Suppressor macrophage treated with lipopolysaccharide for 1 hour (primary cell): ENCODE measurements around the gene SLC22A12.

Experiments used
- DNase-seq, 3 donors: peaks; one replicate each; pipeline ENCODE4 v3.0.0-alpha.2; 2020 to 2022

The SLC22A12 gene

GRCh38 chr11:64629103-64629502 lies 38.1 kb downstream of the SLC22A12 start:
- DNase-seq = no peak

DNA sequence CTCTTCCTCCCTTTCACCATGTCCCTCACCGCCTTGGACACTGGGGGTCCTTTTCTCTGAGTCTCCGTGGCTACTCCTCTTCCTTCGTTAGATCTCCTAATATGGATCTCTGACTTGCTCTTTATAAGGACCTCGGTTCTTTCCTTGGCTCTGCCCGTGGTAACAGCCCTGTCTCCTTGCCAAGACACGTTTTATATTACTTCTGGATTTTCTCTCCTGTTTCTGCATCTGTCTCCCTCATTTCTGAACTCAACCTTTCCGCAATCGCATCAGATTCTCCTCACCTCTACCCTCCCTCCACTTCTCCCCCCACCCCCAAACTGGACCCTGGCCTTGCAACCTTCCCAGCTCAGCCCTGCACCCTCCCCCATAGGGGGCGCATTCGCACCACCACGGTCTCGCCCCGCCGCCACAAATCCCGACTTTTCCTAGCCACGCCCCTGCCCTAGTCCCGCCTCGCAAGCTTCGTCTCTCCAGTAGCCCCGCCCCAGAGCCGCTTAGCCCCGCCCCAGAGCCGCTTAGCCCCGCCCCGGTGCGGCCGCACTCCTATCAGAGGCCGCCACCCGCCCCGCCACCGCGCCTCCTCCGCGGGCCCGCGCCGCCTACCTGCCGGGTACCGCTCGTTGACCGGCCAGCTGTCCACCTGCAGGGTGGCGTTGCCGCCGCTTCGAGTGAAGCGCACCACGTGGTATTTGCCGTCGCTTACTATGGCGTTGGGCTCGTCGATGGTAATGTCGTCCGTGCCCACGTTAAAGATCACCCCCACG lies 39.0 kb downstream of the SLC22A12 start:
- no peak for DNase-seq

GRCh38 chr11:64631675-64632074 lies 40.7 kb downstream of the SLC22A12 start:
- DNase-seq = no peak

- DNase-seq = no peak
Measured at GRCh38 chr11:64632237-64632636, 41.2 kb downstream of the SLC22A12 start.

DNA sequence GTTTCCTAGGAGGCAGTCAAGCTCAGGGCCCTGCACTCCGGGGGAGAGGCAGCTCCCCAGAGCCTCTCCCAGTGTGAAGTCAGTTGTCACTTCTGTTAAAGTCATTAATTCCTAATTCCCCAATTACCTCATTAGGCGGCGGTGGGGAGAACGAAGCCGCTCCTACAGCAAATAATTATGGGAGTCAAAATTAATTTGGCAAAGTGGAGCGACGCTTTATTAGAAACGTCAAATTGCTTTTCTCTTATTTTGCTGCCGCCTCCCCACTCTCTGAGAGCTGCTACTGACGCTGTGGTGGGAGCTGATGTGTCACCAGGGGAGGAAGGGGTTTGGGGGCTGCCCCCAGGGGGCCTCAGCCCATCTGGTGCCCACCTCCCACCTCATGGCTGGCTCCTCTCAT lies 41.6 kb downstream of the SLC22A12 start:
- DNase-seq = no peak

GRCh38 chr11:64633555-64634159 lies 42.6 kb downstream of the SLC22A12 start:
- no peak for DNase-seq

GRCh38 chr11:64637334-64638017 lies 46.5 kb downstream of the SLC22A12 start:
- no peak for DNase-seq

DNA sequence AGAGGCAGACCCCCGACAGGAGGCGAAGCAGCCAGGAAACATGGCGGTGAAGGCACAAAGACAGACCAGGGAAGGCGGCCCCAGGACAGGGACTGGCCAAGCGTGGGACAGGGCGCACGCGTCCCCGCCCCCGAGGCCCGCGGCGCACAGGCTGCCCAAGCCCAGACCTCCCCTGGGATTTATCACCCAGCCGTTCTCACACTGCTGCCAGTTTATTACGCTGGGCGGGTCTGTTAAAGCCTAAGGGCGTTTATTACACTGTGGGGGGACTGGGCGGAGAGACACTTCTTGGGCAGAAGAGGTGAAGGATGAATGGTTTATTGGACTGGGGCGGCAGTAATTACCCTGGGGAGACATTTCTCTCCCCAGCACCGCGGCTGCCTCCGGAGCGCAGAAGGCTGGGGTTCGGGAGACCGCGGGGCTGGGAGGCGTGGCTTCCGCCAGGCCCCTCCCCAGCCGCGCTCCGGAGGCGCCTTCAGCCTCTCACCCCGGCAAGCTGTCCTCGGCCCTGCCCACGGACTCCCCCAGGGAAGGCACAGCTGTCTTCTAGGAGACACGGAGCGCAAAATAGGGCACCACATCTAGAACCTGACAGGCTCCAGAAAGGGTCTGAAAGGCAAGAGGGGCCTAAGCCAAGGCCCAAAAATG lies 47.1 kb downstream of the SLC22A12 start:
- DNase-seq = no peak

- no peak for DNase-seq
Measured at GRCh38 chr11:64638829-64639228, 47.8 kb downstream of the SLC22A12 start.

DNA sequence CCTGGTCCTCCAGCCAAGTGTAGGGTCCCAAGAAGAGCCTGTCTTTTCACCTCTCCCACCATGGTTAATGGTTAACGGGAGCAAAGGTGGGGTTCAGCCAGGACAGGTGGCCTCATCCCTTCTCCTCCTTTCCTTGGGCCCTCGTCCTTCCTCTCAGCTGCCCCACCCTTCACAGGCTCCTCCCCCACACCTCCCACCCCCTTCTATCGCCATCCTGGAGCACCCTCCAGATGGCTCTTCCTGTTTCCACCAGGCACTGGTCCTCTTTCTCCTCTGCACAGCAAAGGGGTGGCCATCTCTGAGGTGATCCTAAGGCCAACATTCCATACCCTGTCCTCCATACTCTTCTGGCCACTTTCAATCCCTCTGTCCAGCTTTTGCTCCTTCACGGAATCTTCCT lies 48.9 kb downstream of the SLC22A12 start:
- DNase-seq = no peak

DNA sequence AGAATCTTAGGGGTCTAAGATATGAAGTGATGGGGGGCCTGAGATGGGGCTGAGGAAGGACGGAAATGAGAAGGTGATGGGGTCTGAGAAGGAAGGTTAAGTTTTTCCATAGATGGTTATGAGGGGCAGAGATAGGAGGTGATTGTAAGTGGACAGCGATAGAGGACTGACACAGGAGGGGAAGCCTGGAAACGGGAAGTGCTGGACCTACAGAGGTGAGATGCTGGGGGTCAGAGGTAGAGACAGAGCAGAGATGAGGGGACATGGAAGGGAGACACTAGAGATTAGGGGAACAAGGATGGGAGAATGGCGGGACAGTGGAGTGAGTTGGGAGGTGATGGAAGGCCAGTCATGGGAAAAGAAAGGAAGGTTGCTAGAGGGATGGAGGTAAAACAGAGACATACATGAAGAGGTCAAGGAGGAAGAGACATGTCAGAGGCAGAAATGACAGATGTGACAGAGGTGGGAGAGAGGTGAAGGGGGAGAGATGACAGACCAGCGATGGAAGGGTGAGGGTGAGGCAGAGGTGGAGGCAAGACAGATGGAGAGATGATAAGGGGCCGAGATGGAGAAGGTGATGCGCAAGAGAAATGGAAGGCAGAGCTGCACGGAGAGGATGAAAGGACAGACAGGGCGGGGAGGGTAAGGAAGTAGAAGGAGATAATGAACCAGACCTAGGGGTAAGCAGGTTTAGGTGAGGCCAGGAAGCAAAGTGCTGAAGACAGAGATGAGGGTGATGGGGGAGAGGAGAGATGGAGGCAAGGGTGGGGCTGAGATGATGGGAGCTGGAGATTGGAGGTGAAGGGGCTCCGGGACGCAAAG lies 50.8 kb downstream of the SLC22A12 start:
- no peak for DNase-seq

- no peak for DNase-seq
Measured at GRCh38 chr11:64642418-64642735, 51.4 kb downstream of the SLC22A12 start.

GRCh38 chr11:64642871-64643255 lies 51.8 kb downstream of the SLC22A12 start:
- DNase-seq = no peak

GRCh38 chr11:64643256-64643881 lies 52.3 kb downstream of the SLC22A12 start:
- no peak for DNase-seq

DNA sequence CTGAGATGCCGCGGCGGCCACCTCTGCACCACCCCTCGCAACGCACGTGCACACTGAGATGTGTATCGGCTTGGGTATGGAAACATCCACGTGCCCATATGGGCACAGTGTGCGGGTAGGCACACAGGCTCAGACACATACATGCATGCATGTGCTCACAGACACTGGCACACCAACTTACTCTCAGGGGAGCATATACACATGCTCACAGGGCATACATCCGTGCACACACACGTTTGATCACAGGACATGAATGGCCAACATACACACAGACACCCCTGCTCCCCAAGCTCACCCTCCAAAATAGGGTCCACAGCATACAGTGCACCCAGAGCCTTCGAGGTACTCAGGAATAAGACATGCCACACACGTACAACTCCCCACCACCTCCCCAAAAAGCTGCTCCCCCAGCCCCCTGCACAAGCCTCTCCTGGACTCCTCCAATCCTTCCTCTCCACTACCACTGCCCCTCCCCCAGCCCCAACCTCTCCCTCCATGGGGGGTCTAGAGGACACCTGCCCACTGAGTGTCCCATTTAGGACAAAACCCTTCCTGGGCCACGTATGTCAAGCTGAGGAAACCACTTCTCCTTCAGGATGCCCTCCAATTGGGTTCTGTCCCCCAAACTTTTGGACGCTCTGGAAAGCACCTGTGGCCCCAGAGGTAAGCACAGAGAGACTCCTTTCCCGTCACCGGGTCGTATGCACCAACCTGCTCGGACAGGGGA lies 53.1 kb downstream of the SLC22A12 start:
- no peak for DNase-seq

DNA sequence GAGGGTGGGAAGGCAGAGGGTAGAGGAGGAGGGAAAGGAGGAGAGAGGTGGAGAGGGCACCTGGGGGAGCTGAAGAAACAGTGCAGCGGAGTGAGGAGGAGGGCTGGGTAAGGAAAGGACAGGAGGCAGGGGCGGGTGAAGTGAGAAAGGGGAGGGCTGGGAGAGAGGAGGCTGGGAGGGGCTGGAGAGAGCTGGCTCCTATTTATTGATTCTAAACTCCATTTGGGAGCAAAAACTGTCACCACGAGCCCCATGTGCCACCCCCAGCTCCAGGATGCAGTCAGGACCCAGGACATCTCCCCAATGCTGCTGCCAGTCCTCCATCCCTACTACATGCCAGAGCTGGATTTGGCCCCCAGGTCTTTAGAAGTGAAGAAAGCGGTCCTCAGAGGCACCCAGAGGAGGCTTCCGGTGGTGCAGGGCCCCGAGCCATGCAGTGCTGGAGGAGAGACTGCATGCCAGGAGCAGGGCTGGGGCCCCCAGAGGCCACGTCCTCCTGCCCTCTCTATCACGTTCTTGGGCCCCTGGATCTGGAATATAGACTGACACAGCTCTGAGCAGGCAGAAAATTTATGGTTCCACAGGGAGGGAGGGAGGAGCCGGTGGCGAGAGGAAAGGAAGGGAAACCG lies 53.7 kb downstream of the SLC22A12 start:
- DNase-seq = peak in 1 of 3 donors; percentile 17

DNA sequence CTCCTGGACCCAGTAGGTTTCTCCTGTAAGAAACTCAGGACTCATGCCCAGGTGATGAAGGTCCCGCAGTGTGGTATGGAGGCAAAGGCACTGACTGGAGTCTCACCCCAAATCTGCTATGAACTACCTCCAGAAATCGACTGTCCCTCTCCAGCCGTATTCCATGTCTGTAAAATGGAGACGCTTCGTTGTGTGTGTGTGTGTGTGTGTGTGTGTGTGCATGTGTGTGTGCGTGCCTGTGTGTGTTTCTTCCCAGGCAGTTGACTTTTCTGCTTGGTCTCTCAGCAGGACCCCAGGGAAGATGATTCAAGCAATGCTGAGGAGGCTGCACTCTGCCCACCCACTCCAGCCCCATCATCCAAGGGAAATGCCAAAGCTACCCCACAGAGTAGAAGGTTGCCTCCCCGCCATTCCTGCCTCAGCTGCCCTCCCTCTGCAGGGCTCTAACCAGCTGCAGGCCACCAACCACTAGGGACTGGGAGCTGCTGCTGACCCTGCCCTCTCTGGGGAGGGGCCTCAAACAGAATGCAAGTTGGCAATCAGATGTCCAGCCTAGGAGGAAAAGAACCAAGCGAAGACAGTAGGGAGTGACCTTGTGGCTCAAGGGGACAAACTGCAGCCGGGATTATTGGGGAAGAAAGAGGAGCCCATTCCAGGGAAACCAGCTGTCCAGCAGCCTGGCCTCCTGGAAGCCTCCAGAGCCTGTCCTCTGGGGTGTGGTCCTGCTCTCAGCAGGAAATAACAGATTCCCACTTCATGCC lies 56.2 kb downstream of the SLC22A12 start:
- no peak for DNase-seq

GRCh38 chr11:64648551-64648950 lies 57.5 kb downstream of the SLC22A12 start:
- no peak for DNase-seq

DNA sequence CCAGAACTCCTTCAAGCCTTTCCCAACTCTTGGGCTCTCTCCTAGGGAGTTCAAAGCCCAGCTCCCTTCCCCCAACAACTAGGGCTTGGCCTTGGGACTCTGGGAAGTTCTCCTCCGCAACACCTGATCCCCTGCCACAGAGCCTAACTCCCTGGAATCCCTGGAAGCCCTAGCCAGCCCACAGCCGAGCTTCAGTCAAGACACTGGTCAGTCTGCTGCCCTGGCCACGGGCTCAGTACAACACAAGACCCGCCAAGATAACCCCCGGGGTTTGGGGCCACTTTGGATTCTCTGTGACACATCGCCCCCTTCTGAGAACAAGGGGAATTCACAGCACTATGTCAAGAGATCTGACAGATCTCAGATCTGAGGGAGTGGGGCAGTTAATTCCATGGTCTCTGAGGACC lies 58.3 kb downstream of the SLC22A12 start:
- DNase-seq = peak; percentile 50 to 54 (median 53)

DNA sequence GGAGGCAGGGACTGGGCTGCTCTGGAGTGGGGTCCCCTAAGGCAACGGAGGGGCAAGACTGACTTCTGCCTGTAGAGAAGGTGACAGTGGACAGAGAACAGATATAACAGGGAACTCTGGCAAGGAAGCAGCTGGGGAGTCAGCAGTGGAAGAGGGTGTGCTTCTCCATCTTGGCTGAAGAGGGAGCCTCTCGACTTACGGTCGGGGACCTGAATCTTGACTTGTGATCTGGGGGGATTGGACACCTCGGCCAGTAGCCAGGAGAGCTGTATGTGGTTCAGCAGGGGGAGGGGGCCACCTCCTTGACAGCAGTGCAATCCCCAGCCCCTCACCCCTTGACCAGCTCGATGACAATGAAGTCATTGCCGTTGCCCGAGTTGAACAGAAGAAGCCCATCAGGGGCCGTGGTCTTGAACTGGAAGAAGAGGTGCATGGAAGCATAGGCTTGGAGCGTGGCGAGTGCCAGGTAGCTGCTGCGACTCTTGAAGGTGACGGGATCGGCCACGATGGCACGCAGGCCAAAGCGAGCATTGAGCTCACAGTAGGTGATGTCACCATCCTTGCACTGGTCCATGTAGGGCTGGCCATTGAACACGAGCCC lies 60.0 kb downstream of the SLC22A12 start:
- peak; percentile 56 to 66 (median 66) for DNase-seq
